H1 (cell line): ENCODE results near the gene NCF2. TPM values are rescaled to one million over a fixed set of nuclear protein-coding genes. Genes with fewer than 3 reads are reported as not detected.

Experiments used
- CTCF ChIA-PET: fragments of 300-600 bp; sonication (Branson Sonifier 250); formaldehyde crosslinking; loops from one replicate; lab custom pipeline; 2021; ENCODE audit not compliant: partially characterized antibody; lab: Charles Lee
- POLR2A ChIA-PET: fragments of 300-600 bp; sonication (Branson Sonifier 250); formaldehyde crosslinking; loops from one replicate; lab custom pipeline; 2021; ENCODE audit warnings: inconsistent platforms; ENCODE audit not compliant: partially characterized antibody; lab: Charles Lee
- DNase-seq, 2 experiments: peaks; one replicate each; pipeline versions ENCODE4 v3.0.0 to v3.0.0-alpha.2; 2010 to 2022; ENCODE audit warnings: low spot score in 2 of 2, low read depth in 1 of 2, mixed read lengths in 1 of 2
- FAIRE-seq: peaks from 2 replicates; lab custom pipeline; 2011; peaks lifted over from hg19 to GRCh38; lab: Jason Lieb, UNC
- H2AFZ ChIP-seq: 2 replicates; pipeline ENCODE4 v1.8.1; 2012; ENCODE audit warnings: low read length, inconsistent platforms
- H2AK5ac ChIP-seq: 2 replicates; pipeline ENCODE4 v1.6.1; 2013; ENCODE audit warnings: low read depth, low read length
- H2BK120ac ChIP-seq: replicated peaks from 2 replicates; pipeline ENCODE3; 2013; ENCODE audit warnings: low read depth, low read length, inconsistent platforms
- H2BK12ac ChIP-seq: 2 replicates; pipeline ENCODE4 v1.6.1; 2013; ENCODE audit warnings: low read depth, low read length
- H2BK15ac ChIP-seq: 2 replicates; pipeline ENCODE4 v1.6.1; 2013; ENCODE audit warnings: low read length
- H2BK20ac ChIP-seq: 2 replicates; pipeline ENCODE4 v1.6.1; 2013; ENCODE audit warnings: low read length
- H2BK5ac ChIP-seq: 2 replicates; pipeline ENCODE4 v1.6.1; 2013; ENCODE audit warnings: low read depth, low read length
- H3K14ac ChIP-seq: 2 replicates; pipeline ENCODE4 v1.6.1; 2013; ENCODE audit warnings: inconsistent platforms; ENCODE audit not compliant: insufficient read length
- H3K18ac ChIP-seq: 2 replicates; pipeline ENCODE4 v1.6.1; 2013; ENCODE audit warnings: low read length; ENCODE audit errors: extremely low read depth
- H3K23ac ChIP-seq: 2 replicates; pipeline ENCODE4 v1.6.1; 2013; ENCODE audit warnings: inconsistent platforms; ENCODE audit not compliant: insufficient read length
- H3K23me2 ChIP-seq: 2 replicates; pipeline ENCODE4 v1.6.1; 2013; ENCODE audit warnings: low read depth, low read length
- H3K27ac ChIP-seq: 2 replicates; pipeline ENCODE4 v1.6.1; 2011; ENCODE audit warnings: low read depth, low read length, inconsistent platforms
- H3K27me3 ChIP-seq, 4 experiments: replicated peaks in 1 of 4; 1 replicate in 1 of 4; 2 replicates in 3 of 4; pipeline versions ENCODE4 v1.6.1 to v1.8.1; 2011 to 2013; ENCODE audit warnings: low read length in 3 of 4, mild to moderate bottlenecking in 3 of 4, inconsistent platforms in 2 of 4, mixed read lengths in 2 of 4, moderate library complexity in 1 of 4; ENCODE audit not compliant: control insufficient read depth in 3 of 4, insufficient read depth in 3 of 4; ENCODE audit errors: extremely low read depth in 1 of 4
- H3K36me3 ChIP-seq, 4 experiments: 2 replicates each; pipeline versions ENCODE4 v1.6.1 to v1.8.1; 2011 to 2013; ENCODE audit warnings: mild to moderate bottlenecking in 4 of 4, low read length in 3 of 4, moderate library complexity in 2 of 4, control low read depth in 1 of 4, inconsistent platforms in 1 of 4; ENCODE audit not compliant: insufficient read depth in 4 of 4, control insufficient read depth in 2 of 4
- H3K4ac ChIP-seq: replicated peaks from 2 replicates; pipeline ENCODE3; 2013; ENCODE audit warnings: low read length, low read depth, mixed read lengths, inconsistent platforms; ENCODE audit not compliant: insufficient read length
- H3K4me1 ChIP-seq, 4 experiments: replicated peaks in 1 of 4; 1 replicate in 1 of 4; 2 replicates in 3 of 4; pipeline versions ENCODE4 v1.6.1 to v1.8.1; 2011 to 2013; ENCODE audit warnings: low read length in 3 of 4, inconsistent platforms in 2 of 4, mixed read lengths in 1 of 4; ENCODE audit not compliant: insufficient read depth in 4 of 4, control insufficient read depth in 3 of 4
- H3K4me2 ChIP-seq, 2 experiments: 2 replicates each; pipeline versions ENCODE4 v1.6.1 to v1.8.1; 2011 to 2013; ENCODE audit warnings: low read depth in 2 of 2, low read length in 2 of 2, control low read depth in 1 of 2, inconsistent platforms in 1 of 2, mild to moderate bottlenecking in 1 of 2; ENCODE audit not compliant: insufficient read depth in 1 of 2
- H3K4me3 ChIP-seq, 4 experiments: fragments of 200-600, 300-600 bp in 1 of 4; sonication (generic), shearing (Covaris generic), sonication (Bioruptor Twin) in 1 of 4; 2 replicates each; pipeline versions ENCODE4 v1.5.1 to v1.8.1; 2011 to 2016; ENCODE audit warnings: low read length in 4 of 4, low read depth in 3 of 4, control low read depth in 2 of 4, inconsistent platforms in 2 of 4, mild to moderate bottlenecking in 2 of 4, mixed read lengths in 1 of 4, moderate library complexity in 1 of 4; ENCODE audit not compliant: insufficient read depth in 2 of 4; ENCODE audit errors: extremely low read depth in 1 of 4
- H3K56ac ChIP-seq: replicated peaks from 2 replicates; pipeline ENCODE3; 2013; ENCODE audit warnings: low read depth, mild to moderate bottlenecking, mixed read lengths, low read length, inconsistent platforms; ENCODE audit not compliant: insufficient read length
- H3K79me1 ChIP-seq: 2 replicates; pipeline ENCODE4 v1.6.1; 2013; ENCODE audit warnings: low read depth, low read length, control low read depth
- H3K79me2 ChIP-seq, 2 experiments: 2 replicates each; pipeline versions ENCODE4 v1.6.1 to v1.8.1; 2012 to 2013; ENCODE audit warnings: low read length in 2 of 2, mild to moderate bottlenecking in 2 of 2, inconsistent platforms in 1 of 2; ENCODE audit not compliant: insufficient read depth in 2 of 2, control insufficient read depth in 1 of 2
- H3K9ac ChIP-seq, 4 experiments: replicated peaks in 1 of 4; 1 replicate in 1 of 4; 2 replicates in 3 of 4; pipeline versions ENCODE4 v1.6.1 to v1.8.1; 2011 to 2013; ENCODE audit warnings: low read depth in 3 of 4, low read length in 3 of 4, control low read depth in 2 of 4, mild to moderate bottlenecking in 2 of 4, moderate library complexity in 2 of 4, inconsistent platforms in 1 of 4; ENCODE audit errors: extremely low read depth in 1 of 4
- H3K9me3 ChIP-seq, 2 experiments: 2 replicates each; pipeline versions ENCODE4 v1.6.1 to v1.8.1; 2012 to 2013; ENCODE audit warnings: mild to moderate bottlenecking in 2 of 2, moderate library complexity in 2 of 2, control low read depth in 1 of 2, inconsistent platforms in 1 of 2, low read depth in 1 of 2, low read length in 1 of 2, mixed read lengths in 1 of 2; ENCODE audit not compliant: insufficient read depth in 2 of 2
- H4K20me1 ChIP-seq, 2 experiments: replicated peaks in 1 of 2; 2 replicates each; pipeline versions ENCODE3 to v1.8.1; 2011 to 2013; ENCODE audit warnings: inconsistent platforms in 2 of 2, low read length in 2 of 2, mild to moderate bottlenecking in 1 of 2; ENCODE audit not compliant: insufficient read depth in 2 of 2, control insufficient read depth in 1 of 2
- H4K5ac ChIP-seq: 2 replicates; pipeline ENCODE4 v1.6.1; 2013; ENCODE audit warnings: low read length, low read depth, mixed read lengths, inconsistent platforms; ENCODE audit not compliant: insufficient read length
- H4K8ac ChIP-seq: 2 replicates; pipeline ENCODE4 v1.8.0; 2013; ENCODE audit warnings: mild to moderate bottlenecking, moderate library complexity, low read length, inconsistent platforms; ENCODE audit not compliant: insufficient read depth; ENCODE audit errors: extremely low read depth
- H4K91ac ChIP-seq: replicated peaks from 2 replicates; pipeline ENCODE3; 2013; ENCODE audit warnings: low read length, mixed read lengths, inconsistent platforms; ENCODE audit not compliant: insufficient read length
- CBX5 ChIP-seq: fragments of 300-800, 300-1000 bp; sonication (generic); IDR thresholded peaks from 2 replicates; pipeline ENCODE4 v1.7.1; 2016; ENCODE audit warnings: antibody characterized with exemption, low read length, low read depth
- GTF2F1 ChIP-seq: IDR thresholded peaks from 2 replicates; pipeline ENCODE4 v1.6.1; 2012; ENCODE audit warnings: low read depth, low read length, improper control_type of control experiment, borderline replicate concordance
- JUND ChIP-seq: IDR thresholded peaks from 2 replicates; pipeline ENCODE4 v1.6.1; 2011; ENCODE audit warnings: mild to moderate bottlenecking, improper control_type of control experiment, low read length
- RAD21 ChIP-seq, 2 experiments: IDR thresholded peaks in 1 of 2; conservative IDR thresholded peaks in 1 of 2; 2 replicates each; pipeline ENCODE4 v1.6.1; 2011; ENCODE audit warnings: low read depth in 2 of 2, low read length in 2 of 2, improper control_type of control experiment in 1 of 2, inconsistent platforms in 1 of 2, mild to moderate bottlenecking in 1 of 2, moderate library complexity in 1 of 2
- YY1 ChIP-seq: IDR thresholded peaks from 2 replicates; pipeline ENCODE4 v1.6.1; 2011; ENCODE audit warnings: low read depth, mild to moderate bottlenecking, low read length
- WGBS, 2 experiments: shearing (Covaris generic) in 1 of 2; methylation state at CpG; one replicate each; pipeline versions ENCODE4 v1.1.6 to v1.1.7; 2013 to 2015; ENCODE audit warnings: low lambda C conversion rate in 2 of 2, mixed read lengths in 2 of 2, inconsistent platforms in 1 of 2, low coverage in 1 of 2, missing lambda C conversion rate in 1 of 2; ENCODE audit not compliant: insufficient replicate concordance in 2 of 2, insufficient coverage in 1 of 2, insufficient read length in 1 of 2; ENCODE audit errors: extremely low coverage in 1 of 2, missing lambda C conversion rate in 1 of 2; 5-methylcytosine and 5-hydroxymethylcytosine counted together
- polyA plus RNA-seq, 7 experiments: library from polyadenylated mRNA; depleted of rRNA in 3 of 7; stranded (reverse) in 5 of 7; unstranded in 2 of 7; fragments of >200 nt in 5 of 7; fragments of 200-250 nt in 2 of 7; gene quantifications; 1 replicate in 5 of 7; 2 replicates in 1 of 7; 4 replicates in 1 of 7; pipeline versions ENCODE4 v1.2.1 to v1.2.3, GENCODE V29; 2011 to 2013; ENCODE audit warnings: missing spikeins in 2 of 7, mixed read lengths in 2 of 7
- total RNA-seq: library from RNA; stranded (reverse); fragmentation: NEBNext Ultra II Directional; extraction: Animal tissue kit (Norgen Biotek cat#: 25700); gene quantifications from 2 replicates; pipeline ENCODE4 v1.2.1, GENCODE V29; 2021
- TF ChIP-seq, protein P1 (sequence below), 3 experiments: IDR thresholded peaks; 1 replicate in 2 of 3; 2 replicates in 1 of 3; pipeline versions ENCODE4 v1.5.1 to v1.6.1; 2011; ENCODE audit warnings: low read length in 3 of 3, mild to moderate bottlenecking in 3 of 3, inconsistent platforms in 2 of 3, low read depth in 1 of 3, moderate library complexity in 1 of 3; ENCODE audit not compliant: insufficient read depth in 1 of 3; ENCODE audit errors: control extremely low read depth in 1 of 3
- TF ChIP-seq, protein P2 (sequence below): IDR thresholded peaks from 2 replicates; pipeline ENCODE4 v1.6.1; 2011; ENCODE audit warnings: low read depth, mild to moderate bottlenecking, low read length; ENCODE audit not compliant: insufficient read depth
- TF ChIP-seq, protein P3 (sequence below): IDR thresholded peaks from 2 replicates; pipeline ENCODE4 v1.6.1; 2012; ENCODE audit warnings: inconsistent platforms

NCF2 gene
- total and polyA plus RNA-seq, 2 of the 8 experiments (the other 6 are each of a cell fraction or from before 2014, with no cell fraction given), result not detected

DNA sequence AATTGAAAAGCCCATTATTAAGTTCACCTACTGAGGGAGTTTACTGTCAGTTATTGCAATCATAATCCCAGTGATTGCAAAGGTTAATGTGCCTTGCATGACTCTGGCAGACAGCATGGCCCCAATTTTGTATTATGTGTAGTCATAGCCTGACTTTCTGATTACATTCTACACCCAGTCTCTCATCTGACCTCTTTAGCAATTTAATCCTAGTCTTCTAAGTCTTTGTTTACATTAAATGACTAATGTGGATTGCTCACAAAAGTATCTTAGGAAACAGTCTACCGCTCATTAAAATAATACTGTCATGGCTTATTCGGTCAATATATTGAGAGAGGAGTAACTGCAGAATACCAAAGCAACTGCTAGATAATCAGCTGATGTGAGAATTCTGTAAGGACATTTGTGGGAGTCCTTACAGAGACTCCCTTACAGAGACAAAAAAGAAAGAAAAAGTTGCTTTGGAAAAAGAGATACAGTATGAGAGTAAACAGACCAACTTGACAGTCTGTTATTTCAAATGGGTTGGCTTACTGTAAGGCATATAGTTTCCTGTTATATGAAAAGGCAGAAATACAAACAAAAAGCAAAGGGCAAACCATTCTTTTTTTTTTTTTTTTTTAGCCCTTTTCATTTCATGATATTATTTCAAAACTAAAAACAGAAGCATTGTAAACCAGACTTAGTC lies 75.1 kb downstream of the NCF2 start:
- H2BK15ac ChIP-seq, result no peak overlapping the region
- no peak overlapping the region for H2BK120ac ChIP-seq
- H3K23me2 ChIP-seq, result no peaks in the 10 kb centered on the region
- no peaks in the 10 kb centered on the region for H3K4me1 ChIP-seq
- H4K8ac ChIP-seq, result no peak overlapping the region
- DNase-seq, result no peak
- no peak overlapping the region for H4K91ac ChIP-seq
- H3K9me3 ChIP-seq, result no peaks in the 10 kb centered on the region
- POLR2A ChIA-PET, result no interaction called here
- WGBS, 2 experiments, result 90% methylated on average over 2 of the region's 2 CpGs; no CpG with 5 or more reads in 1 of the 2 experiments
- H3K4me2 ChIP-seq, result no peak overlapping the region
- no peak overlapping the region for H2BK5ac ChIP-seq
- H3K23ac ChIP-seq, result no peak overlapping the region
- no peak overlapping the region for H2AFZ ChIP-seq
- H2AK5ac ChIP-seq, result no peak overlapping the region
- H3K4ac ChIP-seq, result no peak overlapping the region
- H3K36me3 ChIP-seq, result peaks cover 0 to 39% (median 8%) of the 10 kb centered on the region in 4 experiments; a peak in 5 of 8 replicates
- no peak overlapping the region for H4K5ac ChIP-seq
- no peak overlapping the region for H3K27ac ChIP-seq
- no peak for FAIRE-seq
- no peak overlapping the region for H3K14ac ChIP-seq
- no peak overlapping the region for H3K18ac ChIP-seq
- H2BK20ac ChIP-seq, result no peak overlapping the region
- no peak overlapping the region for H3K4me3 ChIP-seq
- no peak overlapping the region for H3K9ac ChIP-seq
- peaks cover 2% of the 10 kb centered on the region; the same call in 1 of the 2 replicates for H3K79me1 ChIP-seq
- H3K27me3 ChIP-seq, result no peaks in the 10 kb centered on the region
- H2BK12ac ChIP-seq, result no peak overlapping the region
- H3K56ac ChIP-seq, result no peak overlapping the region
- CTCF ChIA-PET, result interaction anchor here (0.6 kb wide), 1 partner anchor 1052 kb away, joined by 3 read pairs; no protein-coding TSS in a partner anchor
- H3K79me2 ChIP-seq, result peaks cover 0 to 22% of the 10 kb centered on the region in 2 experiments; a peak in 2 of 4 replicates
- peaks cover 0 to 4% of the 10 kb centered on the region in 2 experiments for H4K20me1 ChIP-seq
- TF ChIP-seq, protein P1, sequence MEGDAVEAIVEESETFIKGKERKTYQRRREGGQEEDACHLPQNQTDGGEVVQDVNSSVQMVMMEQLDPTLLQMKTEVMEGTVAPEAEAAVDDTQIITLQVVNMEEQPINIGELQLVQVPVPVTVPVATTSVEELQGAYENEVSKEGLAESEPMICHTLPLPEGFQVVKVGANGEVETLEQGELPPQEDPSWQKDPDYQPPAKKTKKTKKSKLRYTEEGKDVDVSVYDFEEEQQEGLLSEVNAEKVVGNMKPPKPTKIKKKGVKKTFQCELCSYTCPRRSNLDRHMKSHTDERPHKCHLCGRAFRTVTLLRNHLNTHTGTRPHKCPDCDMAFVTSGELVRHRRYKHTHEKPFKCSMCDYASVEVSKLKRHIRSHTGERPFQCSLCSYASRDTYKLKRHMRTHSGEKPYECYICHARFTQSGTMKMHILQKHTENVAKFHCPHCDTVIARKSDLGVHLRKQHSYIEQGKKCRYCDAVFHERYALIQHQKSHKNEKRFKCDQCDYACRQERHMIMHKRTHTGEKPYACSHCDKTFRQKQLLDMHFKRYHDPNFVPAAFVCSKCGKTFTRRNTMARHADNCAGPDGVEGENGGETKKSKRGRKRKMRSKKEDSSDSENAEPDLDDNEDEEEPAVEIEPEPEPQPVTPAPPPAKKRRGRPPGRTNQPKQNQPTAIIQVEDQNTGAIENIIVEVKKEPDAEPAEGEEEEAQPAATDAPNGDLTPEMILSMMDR (IDR thresholded peaks at IDR 0.05; ENCODE audit: control extremely low read depth in 1 of 3, insufficient read depth in 1 of 3, low read depth in 1 of 3, low read length in 3 of 3), result no peak
- TF ChIP-seq YY1, result no peak
- TF ChIP-seq, protein P2, sequence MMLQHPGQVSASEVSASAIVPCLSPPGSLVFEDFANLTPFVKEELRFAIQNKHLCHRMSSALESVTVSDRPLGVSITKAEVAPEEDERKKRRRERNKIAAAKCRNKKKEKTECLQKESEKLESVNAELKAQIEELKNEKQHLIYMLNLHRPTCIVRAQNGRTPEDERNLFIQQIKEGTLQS, result no peak
- TF ChIP-seq, protein P3, sequence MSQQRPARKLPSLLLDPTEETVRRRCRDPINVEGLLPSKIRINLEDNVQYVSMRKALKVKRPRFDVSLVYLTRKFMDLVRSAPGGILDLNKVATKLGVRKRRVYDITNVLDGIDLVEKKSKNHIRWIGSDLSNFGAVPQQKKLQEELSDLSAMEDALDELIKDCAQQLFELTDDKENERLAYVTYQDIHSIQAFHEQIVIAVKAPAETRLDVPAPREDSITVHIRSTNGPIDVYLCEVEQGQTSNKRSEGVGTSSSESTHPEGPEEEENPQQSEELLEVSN, result no peak
- no peak for TF ChIP-seq JUND
- no peak for TF ChIP-seq CBX5
- no peak for TF ChIP-seq GTF2F1
- no peak for TF ChIP-seq RAD21 (IDR thresholded peaks at IDR 0.05 in 1 of 2, conservative IDR thresholded peaks at IDR 0.05 in 1 of 2; ENCODE audit: low read depth in 2 of 2, low read length in 2 of 2)
